Measurements from ENCODE around the gene SECTM1.
A peak's percentile ranks its signal among the peaks of the same experiment; 100 is the strongest.

Gene SECTM1

DNA sequence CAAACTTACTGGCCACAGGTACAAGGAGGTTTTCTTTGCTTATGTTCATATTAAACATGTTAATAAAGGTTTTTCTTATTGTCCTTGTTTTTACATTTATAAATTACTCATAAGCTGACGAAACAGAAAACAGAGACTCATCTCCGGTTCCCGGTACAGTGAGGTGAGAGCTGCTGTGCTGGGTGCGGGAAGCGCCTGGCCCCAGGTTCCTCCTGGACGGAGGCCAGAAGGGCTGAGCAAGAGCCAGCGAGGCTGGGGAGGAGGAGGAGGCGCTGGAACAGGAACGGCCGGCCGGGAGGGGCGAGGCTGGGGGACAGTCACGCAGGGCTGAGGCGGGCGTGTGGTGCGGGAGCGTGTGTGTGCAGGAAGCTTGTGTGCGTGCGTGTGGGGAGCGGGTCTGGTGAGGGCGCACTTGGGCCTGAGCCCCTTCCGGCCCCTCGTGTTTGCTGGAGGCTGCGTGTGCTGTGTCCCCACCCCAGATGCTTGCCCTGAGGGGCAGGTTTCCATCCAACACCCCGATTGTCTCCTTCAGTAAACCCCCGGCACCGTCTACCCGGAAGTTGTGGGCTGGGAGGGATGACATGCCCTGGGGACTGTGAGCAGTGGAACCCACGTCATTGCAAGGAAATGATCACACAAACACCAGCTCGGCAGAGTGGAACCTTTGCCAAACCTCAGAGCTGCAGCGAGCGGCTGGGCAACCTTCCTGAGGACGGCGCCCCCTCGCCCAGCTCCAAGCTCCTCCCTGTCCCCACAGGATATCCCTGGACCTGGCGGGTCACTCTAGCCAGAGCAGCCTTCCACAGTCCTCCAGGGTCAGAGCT, 35.6 kb downstream of the SECTM1 start:
- DNase-seq = peak; percentile 48

DNA sequence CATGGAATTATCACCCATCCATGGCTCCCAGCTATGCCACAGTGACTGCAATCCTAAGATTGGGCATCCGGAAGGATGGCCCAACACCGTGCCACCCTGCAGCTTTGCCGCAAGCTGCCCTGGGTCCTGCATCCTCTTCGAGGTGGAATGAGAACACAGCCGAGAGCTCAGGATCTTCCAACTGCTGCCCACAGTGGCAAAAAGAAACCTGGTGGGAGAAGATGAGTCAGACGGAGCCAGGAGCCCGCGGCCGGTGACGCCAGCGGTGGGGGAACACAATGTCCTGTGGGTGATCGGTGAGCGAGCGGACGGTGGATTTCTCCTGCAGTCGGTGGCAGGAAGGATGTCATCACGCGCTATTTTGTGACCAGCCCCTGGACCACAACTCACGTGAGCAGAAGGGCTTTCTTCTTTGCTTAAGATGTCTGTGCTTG, 36.3 kb downstream of the SECTM1 start:
- DNase-seq = no peak

DNA sequence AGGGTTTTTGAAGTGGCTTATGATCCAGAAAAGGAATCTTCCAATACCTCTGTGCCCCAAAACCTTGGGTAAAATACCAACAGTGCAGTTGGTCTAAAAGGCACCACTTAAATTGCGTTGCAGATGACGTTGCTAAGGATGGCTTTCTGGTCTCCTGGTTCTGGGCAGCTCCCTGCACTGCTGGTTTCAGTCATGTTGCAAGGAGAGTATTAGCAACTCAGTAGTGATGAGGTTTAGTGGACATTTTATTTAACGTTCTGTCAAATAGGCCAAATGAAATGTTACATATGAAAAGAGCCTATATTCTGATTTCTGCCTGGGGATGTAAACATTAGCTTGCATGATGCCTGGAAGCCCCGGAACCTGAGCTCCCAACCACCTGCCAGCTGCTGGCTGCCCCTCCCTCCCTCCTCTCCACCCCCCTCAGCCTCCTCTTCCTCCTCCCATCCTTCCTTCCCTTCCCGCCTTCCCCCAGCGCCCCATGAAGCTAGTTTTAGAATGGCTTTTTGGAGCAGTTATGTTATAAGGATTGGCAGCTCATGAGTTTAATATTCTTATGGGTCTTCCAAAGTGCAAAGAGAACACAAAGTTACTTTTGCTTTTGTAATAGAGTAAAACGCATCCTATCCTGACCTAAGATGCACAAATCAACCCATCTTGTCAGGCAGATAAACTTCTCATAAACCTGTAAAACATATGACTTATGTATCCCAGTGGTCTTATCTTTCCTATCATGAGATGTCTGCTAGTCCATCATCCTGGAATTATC, 36.9 kb downstream of the SECTM1 start:
- no peak for DNase-seq

DNA sequence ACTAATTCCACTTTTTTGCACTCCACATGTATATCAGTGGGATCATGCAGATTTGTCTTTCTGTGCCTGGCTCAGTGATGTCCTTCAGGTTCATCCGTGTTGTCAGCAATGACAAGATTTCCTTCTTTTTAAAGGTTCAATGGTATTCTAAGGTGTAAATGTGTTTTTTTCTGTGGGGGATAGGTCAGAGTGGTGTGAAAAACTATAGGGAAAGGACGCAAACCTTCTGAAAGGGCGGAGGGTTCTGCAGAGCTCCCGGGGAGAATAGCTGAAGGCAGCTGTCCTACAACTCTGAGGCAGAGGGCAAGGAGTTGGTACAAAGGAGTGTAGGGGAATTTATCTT, 38.1 kb downstream of the SECTM1 start:
- DNase-seq = no peak

DNA sequence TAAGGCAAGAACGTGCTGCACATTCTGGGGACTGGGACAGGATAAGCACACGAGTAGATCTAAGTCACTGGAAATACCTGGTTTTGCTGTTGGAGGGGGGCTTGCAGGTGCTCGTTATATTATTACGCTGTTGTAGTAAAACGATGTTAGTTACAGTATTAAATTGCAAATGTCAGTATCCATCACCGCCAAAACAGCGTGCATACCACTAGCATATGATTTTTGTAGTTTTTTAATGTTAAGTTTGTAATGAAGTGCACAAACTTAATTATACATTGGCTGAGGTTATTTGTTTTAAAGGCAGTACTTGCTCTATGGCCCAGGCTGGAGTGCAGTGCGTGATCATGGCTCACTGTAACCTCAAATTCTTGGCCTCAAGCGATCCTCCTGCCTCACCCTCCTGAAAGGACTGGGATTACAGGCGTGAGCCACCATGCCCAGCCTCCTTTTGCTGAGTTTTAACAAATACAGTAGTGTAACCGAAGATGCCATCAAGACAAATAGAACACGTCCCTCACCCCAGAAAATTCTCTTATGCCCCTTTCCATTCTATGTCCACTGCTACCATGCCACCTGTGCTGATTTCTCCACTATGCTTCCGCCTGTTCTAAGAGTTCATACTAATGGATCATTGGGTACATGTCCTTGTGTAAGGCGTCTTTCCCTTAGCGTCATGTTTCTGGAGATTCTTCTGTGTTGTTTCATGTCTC, 39.3 kb downstream of the SECTM1 start:
- no peak for DNase-seq

DNA sequence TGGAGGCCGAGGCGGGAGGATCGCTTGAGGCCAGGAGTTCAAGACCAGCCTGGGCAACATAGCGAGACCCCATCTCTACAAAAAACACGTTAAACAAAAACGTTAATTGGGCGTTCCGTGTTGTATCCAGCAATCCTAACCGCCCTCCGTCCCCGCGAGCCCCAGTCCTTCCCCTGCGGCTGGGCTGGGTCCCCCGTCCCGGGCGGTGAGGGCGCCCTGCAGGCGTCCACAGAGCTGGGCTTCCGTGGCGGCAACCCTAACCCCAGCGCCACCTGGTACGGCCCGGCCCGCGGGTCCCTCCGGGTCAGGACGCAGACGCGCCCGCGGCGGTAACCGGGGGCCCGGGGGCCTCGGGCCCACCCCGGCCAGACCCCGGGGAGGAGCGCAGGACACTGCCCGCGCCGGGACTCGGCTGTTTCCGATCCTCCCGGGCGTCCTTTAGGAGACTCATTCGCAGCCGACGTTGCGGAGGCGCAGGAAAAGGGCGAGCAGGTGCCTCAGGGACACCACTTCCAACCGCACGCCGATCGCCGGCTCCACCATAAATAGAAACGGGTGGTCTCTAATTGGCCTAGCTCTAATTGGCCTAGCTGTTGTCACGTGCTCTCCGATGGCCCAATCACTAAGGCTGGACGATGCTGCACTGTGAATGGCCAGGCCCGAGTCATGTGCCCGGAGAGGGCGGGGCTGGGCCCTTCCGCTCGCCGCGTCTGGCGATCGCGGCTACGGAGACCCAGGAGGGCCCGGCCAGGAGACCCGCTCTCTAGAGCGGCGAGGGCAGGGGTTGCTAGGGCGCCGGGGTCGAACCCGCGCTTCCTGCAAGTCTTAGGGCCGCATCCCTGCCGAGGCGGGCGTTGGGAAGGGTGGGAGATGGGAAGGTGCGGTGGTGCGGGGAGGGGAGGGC, 41.1 kb downstream of the SECTM1 start:
- peak; percentile 97 for DNase-seq

DNA sequence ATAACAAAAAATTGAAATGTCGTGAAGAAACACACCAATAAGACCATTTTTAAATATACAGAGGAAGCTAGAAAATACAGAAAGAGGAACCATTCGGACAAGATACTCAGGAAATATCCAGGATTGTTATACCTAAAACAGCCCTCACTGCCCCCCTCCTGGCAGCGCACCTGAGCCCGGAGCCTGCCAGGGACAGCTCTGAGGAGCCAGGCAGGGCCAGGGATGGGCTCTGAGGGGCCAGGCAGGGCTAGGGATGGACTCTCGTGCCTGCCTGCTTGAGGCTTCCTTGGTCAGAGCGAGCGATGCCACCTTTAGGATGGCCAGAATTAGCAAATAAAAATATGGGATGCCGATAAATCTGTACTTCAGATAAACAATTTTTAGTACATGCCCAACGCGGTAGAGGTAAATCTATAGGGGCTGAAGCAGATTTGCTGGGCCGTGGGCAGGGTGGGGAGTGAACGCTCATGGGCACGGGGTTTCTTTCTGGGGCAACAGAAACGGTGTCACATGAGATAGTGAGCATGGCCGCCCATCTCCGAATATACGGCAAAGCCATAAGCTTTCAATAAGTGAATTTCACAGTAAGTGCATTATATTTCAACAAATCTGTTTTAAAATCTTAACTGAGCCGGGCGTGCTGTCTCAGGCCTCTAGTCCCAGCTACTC, 41.9 kb downstream of the SECTM1 start:
- DNase-seq = no peak

DNA sequence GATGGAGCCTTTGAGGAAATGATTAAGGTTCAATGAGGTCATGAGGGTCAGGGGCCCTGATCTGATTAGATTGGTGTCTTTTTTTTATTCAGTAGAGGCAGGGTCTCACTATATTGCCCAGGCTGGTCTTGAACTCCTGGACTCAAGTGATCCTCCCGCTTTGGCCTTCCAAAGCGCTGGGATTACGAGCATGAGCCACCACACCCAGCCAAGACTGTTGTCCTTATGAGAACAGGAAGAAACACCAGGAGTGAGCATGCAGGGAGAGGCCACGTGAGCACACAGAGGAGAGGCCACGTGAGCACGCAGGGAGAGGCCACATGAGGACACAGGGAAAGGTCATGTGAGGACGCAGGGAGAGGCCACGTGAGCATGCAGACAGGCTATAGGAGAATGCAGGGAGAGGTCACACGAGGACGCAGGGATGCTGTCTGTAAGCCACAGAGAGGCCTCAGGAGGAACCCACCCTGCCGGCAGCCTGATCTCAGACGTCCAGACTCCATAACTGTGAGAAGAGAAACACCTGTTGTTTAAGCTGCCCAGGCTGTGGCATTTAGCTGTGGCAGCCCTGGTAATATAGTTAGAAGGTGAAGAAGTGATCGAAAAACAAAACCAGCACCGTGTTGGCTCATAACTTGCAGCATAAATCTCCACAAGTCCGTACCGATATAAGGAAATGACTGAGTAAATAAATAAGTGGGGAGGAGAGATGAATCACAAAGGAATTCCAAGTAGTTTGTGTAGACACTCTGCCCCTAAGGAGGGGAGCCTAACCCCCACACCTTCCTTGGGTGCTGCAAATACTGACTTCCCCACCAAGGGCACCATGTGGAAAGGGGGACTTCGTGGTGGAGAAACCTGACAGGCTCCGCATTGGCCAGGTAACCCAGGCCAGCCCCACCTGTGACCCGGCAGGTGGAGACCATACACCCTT, 45.4 kb downstream of the SECTM1 start:
- DNase-seq = peak; percentile 14

DNA sequence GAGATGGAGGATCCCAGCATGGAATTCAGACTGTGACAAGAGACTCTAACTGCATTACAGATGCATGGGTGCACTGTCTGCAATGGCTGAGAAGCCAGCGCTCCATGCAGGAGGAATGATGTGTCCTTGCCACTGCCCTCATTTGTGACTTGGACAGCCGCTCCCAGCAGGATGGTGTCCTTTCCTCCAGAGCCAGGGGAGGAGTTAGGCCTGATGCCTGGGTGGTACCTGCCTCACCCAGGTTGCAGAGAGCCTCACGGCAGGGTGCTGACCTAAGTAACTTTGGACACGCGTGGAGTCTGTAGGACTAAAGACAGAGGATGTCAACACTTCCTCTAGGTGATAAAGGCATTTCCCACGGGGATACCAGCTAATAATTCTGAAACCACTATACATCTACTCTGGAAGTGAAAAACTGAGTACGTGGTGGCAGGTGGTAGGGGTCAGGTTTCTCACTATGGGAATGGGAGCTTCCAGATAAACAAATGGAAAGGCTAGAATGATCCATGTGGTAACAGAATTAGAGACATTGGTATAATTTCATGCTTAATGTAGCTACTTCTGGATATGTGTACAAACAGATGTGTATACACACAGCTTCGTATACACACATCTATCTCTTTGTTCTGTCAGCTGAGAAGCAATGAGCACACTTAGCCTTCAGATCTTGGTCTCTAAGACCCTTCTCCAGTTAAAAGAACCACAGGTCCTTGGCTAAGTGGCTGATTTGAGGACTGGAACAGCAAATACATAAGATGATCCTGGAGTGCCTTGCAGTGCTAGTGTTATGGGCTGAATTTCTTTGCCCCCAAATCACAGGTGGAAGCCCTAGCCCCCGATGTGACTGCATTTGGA, 46.3 kb downstream of the SECTM1 start:
- no peak for DNase-seq

DNA sequence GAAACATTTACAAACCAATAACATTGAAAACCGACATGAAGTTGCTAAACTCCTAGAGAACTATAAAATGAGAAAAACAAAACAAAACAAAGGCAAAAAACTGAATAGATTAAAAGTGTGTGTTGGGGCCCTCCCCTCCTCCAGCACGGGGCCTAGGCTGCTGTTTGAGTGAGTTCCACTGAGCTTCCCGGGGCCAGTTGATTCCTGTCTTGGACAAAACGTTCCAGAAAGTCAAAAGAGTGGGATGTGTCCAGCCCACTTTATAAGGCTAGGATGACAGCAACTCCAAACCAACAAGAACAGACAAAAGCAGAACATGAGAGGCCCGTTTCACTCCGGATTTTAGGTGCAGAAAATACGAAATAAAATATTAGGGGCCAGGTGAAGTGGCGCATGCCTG, 48.4 kb downstream of the SECTM1 start:
- DNase-seq = no peak

DNA sequence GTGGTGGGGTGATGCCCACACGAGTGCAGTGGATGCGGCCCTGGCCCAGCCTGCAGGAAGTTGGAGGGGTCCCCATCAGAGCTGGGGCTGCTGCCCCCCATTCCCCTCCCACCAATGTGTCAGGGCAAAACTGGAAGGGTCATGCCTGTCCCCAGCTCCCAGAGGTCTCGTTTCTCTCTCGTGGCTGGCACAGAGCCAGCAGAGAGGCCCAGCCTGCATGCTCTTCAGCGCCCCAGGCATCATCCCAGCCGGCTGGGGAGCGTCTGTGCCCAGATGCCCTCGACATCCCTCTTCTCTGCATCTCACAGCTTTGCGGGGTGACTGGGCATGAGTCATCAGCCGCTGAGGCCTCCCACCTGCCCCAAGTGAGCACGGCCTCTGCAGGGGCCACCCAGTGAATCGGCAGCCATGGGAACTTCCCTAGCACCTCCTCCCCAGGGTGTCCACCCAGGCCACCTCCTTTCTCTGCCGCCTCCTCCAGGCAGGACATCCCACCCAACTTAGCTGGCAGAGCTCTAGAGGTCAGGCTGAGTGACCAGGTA, 50.3 kb downstream of the SECTM1 start:
- peak; percentile 18 for DNase-seq

DNA sequence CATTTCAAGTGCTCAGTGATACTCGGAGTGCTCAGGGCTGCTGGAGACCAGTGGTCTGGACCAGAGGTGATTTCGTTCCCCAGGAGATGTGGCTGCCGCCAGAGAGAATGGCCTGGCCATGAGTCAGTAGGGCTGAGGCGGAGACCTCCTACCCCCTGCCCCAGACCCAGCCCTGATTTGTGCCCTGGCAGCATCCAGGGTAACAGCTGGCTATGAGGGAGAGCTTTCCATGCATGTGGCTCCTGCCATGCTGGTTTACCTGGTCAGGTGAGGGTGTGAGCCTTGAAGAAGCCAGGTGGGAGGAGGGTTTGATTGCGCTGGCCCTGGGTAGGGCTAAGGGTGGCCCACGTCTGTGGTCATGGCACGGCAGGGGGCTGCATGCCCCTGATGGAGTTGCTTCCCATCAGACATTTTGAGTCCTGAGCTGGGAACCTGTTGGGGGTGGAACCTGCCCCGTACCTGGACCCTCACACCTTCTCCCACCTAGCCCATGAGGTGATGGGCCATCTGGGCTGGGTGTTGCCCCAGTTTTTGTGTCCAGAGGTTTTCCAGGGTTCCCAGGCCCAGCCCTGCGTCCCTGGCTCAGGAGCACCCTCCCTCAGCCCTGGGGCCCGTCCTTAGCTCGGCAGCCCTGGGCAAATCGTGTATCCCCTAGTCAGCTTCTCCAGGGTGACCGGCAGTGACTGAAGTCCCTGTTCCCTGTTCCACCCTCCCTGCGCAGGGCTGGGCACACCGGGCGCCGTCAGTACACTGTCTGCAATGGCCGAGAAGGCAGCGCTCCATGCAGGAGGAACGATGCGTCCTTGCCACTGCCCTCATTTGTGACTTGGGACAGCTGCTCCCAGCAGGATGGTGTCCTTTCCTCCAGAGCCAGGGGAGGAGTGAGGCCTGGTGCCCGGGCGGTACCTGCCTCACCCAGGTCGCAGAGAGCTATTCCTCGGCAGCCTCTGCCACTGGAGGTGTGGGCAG, 51.0 kb downstream of the SECTM1 start:
- DNase-seq = no peak

DNA sequence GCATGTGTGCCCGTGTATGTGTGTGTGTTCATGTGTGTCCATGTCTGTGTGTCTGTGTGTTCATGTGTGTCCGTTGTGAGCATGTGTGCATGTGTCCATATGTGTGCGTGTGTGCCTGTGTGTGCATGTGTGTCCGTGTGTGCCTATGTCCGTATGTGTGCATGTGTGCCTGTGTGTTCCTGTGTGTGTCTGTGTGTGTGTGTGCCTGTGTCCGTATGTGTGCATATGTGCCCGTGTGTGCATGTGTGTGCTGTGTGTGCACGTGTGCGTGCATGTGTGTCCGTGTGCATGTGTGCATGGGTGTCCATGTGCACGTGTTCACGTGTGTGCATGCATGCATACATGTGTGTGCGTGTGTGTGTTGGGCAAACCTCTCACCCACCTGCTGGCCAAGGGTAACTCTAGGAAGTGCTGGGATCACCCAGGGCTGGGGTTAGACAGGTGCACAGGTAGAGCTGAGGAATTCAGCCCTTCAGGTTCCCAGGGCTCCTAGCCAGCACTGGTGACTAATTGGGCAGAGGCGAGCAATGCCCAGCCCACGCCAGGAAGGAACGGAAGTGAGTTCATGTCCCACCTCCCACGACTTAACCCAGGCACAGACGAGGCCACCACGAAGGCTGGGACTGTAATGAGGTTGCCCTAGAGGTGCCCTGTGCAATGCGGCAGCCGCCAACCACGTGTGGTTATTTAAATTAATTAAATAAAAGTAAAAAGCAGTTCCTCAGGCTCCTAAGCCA, 51.9 kb downstream of the SECTM1 start:
- no peak for DNase-seq

DNA sequence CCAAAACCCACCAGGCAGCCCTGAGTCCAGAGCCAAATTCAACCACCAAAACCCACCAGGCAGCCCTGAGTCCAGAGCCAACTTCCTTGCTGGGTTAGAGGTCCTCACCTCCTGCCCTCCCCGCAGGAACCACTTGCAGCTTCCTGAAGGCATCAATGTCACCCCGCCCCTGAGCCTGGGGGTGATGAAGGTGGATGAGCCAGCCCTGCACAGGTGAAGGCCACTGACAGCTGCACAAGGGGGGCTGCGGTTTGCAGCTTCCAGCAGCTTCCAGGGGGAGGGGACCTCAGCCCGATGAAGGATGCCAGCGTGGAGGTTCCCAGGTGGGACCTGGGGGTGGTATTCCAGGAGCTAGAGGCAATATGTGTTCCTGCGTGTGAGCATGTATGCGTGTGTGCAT, 52.5 kb downstream of the SECTM1 start:
- no peak for DNase-seq

DNA sequence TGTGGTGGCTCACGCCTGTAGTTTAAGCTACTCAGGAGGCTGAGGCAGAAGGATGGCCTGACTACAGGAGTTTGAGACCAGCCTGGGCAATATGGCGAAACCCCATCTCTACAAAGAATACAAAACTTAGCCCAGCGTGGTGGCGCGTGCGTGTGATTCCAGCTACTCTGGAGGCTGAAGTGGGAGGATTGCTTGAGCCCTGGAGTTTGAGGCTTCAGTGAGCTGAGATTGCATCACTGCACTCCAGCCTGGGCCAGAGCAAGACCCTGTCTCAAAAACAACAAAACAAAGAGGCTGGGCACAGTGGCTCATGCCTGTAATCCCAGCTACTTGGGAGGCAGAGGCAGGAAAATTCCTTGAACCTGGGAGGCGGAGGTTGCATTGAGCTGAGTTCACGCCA, 53.0 kb downstream of the SECTM1 start:
- DNase-seq = no peak

DNA sequence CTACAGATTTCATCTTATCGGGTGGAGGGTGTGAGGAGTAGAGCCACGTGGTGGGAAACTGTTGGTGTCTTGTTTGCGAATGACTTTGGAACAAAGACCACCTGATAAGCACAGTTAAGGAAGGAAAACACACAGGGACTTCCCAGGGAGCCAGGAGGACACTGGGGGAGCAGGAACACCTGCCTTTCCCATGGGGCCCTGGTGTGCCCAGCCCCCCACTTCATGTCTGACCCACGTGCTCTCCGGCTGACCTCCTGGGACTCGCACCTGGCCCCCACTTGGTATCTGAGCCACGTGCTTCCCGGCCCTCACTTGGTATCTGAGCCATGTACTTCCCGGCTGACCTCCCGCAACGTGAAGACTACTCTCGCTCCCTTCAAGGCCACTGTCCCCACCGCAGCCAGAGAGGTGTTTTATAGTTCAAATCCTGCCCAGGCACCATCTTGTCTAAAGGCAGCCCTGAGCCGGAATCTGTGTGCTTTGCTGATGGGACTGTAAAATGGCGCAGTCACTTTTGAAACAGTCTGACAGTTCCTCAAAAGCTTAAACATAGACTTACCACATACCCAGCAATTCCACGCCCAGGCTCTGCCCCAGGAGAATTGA, 54.7 kb downstream of the SECTM1 start:
- no peak for DNase-seq

DNA sequence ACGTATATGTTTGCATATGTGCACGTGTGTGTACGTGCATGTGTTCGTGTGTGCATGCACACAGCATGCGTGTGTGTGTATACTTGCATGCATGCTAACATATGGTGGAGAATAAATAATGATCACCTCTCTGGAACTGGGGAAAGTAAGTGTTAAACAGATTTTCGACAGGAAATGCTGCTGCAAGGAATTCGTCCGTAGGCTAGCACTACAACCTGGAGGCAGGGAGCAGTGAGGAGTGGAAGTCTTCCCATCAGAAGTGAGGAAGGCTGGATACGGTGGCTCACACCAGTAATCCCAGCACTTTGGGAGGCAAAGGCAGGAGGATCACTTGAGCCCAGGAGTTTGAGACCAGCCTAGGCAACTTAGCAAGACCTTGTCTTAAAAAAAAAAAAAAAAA, 55.3 kb downstream of the SECTM1 start:
- no peak for DNase-seq
